ENCODE results near the gene BUD23. TPM values are rescaled to one million over a fixed set of nuclear protein-coding genes. Genes with fewer than 3 reads are reported as not detected.

BUD23 gene
- total RNA-seq, 1 donor from 2014 or later: 97.9 TPM

- TF ChIP-seq CTCF (IDR thresholded peaks at IDR 0.05; ENCODE audit: insufficient read depth, low read length, severe bottlenecking): no peak
- no peak overlapping the region for H3K4me3 ChIP-seq (ENCODE audit: low read depth, low read length)
- H3K27me3 ChIP-seq (ENCODE audit: control insufficient read depth, insufficient read depth, low read length): no peaks in the 10 kb centered on the region
- FAIRE-seq (no peak), DNase-seq (ENCODE audit: low read depth) (peak; percentile 13)
- peaks cover 20% of the 10 kb centered on the region for H3K36me3 ChIP-seq (ENCODE audit: control insufficient read depth, insufficient read depth, low read length)
Measured at GRCh38 chr7:73703757-73704639, 20.6 kb downstream of the BUD23 start.

- H3K36me3 ChIP-seq (ENCODE audit: control insufficient read depth, insufficient read depth, low read length): peaks cover 17% of the 10 kb centered on the region
- no peak overlapping the region for H3K4me3 ChIP-seq (ENCODE audit: low read depth, low read length)
- no peak for TF ChIP-seq CTCF (IDR thresholded peaks at IDR 0.05; ENCODE audit: insufficient read depth, low read length, severe bottlenecking)
- peak; percentile 76 for FAIRE-seq
- peak; percentile 83 for DNase-seq (ENCODE audit: low read depth)
- H3K27me3 ChIP-seq (ENCODE audit: control insufficient read depth, insufficient read depth, low read length): no peaks in the 10 kb centered on the region
Measured at GRCh38 chr7:73704640-73705550, 21.5 kb downstream of the BUD23 start.

- no peak for FAIRE-seq
- DNase-seq (ENCODE audit: low read depth): peak; percentile 47
- no peak overlapping the region for H3K4me3 ChIP-seq (ENCODE audit: low read depth, low read length)
- no peaks in the 10 kb centered on the region for H3K27me3 ChIP-seq (ENCODE audit: control insufficient read depth, insufficient read depth, low read length)
- H3K36me3 ChIP-seq (ENCODE audit: control insufficient read depth, insufficient read depth, low read length): peaks cover 16% of the 10 kb centered on the region
- TF ChIP-seq CTCF (IDR thresholded peaks at IDR 0.05; ENCODE audit: insufficient read depth, low read length, severe bottlenecking): no peak
Measured at GRCh38 chr7:73705551-73705920, 22.1 kb downstream of the BUD23 start.

- FAIRE-seq: no peak
- no peak overlapping the region for H3K4me3 ChIP-seq (ENCODE audit: low read depth, low read length)
- peaks cover 12% of the 10 kb centered on the region for H3K36me3 ChIP-seq (ENCODE audit: control insufficient read depth, insufficient read depth, low read length)
- no peaks in the 10 kb centered on the region for H3K27me3 ChIP-seq (ENCODE audit: control insufficient read depth, insufficient read depth, low read length)
- peak; percentile 82 for DNase-seq (ENCODE audit: low read depth)
- no peak for TF ChIP-seq CTCF (IDR thresholded peaks at IDR 0.05; ENCODE audit: insufficient read depth, low read length, severe bottlenecking)
Measured at GRCh38 chr7:73706126-73707044, 23.0 kb downstream of the BUD23 start.

GRCh38 chr7:73707045-73707631 is 23.7 kb downstream of the BUD23 start:
- FAIRE-seq (no peak), DNase-seq (ENCODE audit: low read depth) (peak; percentile 52)

More at GRCh38 chr7:73707045-73707631, 23.7 kb downstream of the BUD23 start:
- no peak overlapping the region for H3K4me3 ChIP-seq (ENCODE audit: low read depth, low read length)
- TF ChIP-seq CTCF (IDR thresholded peaks at IDR 0.05; ENCODE audit: insufficient read depth, low read length, severe bottlenecking): no peak
- H3K36me3 ChIP-seq (ENCODE audit: control insufficient read depth, insufficient read depth, low read length): peaks cover 10% of the 10 kb centered on the region
- H3K27me3 ChIP-seq (ENCODE audit: control insufficient read depth, insufficient read depth, low read length): no peaks in the 10 kb centered on the region
